Measurements from ENCODE around the gene TMTC2. TPM values are rescaled to one million over a fixed set of nuclear protein-coding genes. Genes with fewer than 3 reads are reported as not detected.

Gene TMTC2
- total and polyA plus RNA-seq, 2 experiments from 2014 or later, result 1.5 to 12.0 TPM

DNA sequence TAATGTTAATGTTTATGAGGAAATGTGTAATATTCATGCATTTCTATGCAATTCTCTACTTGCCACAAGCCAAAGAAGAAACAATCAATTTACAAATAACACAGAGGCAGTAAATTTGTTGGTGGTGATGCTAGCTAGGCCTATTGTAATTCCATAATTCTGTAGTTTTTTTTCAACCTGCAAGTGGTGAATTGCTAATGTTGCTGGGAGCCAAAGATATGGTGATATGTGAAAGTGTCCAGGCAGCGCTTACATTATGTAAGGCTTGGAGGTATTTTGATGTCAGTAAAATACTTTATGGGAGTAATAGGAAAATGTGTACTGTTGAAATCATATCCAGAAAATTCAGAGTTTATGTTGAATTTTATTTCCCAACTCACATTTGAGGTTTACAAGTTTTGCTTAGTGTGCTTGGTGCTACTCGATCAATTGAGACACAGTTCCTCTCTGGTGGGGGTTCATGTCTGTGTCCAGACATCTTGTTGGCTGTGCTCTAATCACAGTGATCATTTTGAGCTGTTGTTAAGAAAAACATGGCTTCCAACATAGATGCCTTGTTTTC, 23.2 kb downstream of the TMTC2 start:
- H3K79me2 ChIP-seq, result peaks cover 10% of the 10 kb centered on the region
- WGBS (ENCODE audit: low lambda C conversion rate, missing lambda C conversion rate), result 91% methylated on average over 2 of the region's 2 CpGs

DNA sequence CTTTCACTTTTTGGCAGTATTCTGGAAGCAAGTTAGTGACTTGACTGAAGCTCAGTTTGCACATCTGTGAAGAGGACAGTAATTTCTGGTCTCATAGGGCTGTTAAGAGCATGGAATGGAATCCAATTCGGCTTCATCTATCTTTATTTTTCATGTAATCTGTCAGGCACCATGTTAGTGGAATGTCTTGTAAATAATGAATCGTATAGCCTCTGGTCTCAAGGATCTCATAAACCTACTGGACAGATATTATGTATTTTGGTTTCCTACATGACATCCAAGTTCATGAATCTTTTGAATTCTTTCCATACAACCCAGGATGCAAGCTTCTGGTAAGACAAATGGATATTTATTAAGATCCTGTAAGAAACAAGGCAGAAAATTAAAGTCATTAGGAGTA, 24.0 kb downstream of the TMTC2 start:
- no peak overlapping the region for H3K4me3 ChIP-seq
- H4K20me1 ChIP-seq (ENCODE audit: insufficient read depth, poor library complexity, severe bottlenecking), result no peaks in the 10 kb centered on the region
- peaks cover 10% of the 10 kb centered on the region for H3K79me2 ChIP-seq
- H3K9me2 ChIP-seq (replicated peaks; ENCODE audit: insufficient read depth), result no peaks in the 10 kb centered on the region
- H2AFZ ChIP-seq, result no peak overlapping the region
- H3K27me3 ChIP-seq, result no peaks in the 10 kb centered on the region
- peaks cover 14% of the 10 kb centered on the region for H3K4me1 ChIP-seq (ENCODE audit: insufficient read depth)
- 82% methylated on average over 2 of the region's 2 CpGs for WGBS (ENCODE audit: low lambda C conversion rate, missing lambda C conversion rate)
- H3K9me3 ChIP-seq (ENCODE audit: low read depth), result no peaks in the 10 kb centered on the region
- no peak overlapping the region for H3K27ac ChIP-seq
- DNase-seq (ENCODE audit: low spot score), result no peak
- no peak overlapping the region for H3K4me2 ChIP-seq
- no peaks in the 10 kb centered on the region for H3K36me3 ChIP-seq (replicated peaks; ENCODE audit: insufficient read depth, low read depth)
- TF ChIP-seq, protein P1, sequence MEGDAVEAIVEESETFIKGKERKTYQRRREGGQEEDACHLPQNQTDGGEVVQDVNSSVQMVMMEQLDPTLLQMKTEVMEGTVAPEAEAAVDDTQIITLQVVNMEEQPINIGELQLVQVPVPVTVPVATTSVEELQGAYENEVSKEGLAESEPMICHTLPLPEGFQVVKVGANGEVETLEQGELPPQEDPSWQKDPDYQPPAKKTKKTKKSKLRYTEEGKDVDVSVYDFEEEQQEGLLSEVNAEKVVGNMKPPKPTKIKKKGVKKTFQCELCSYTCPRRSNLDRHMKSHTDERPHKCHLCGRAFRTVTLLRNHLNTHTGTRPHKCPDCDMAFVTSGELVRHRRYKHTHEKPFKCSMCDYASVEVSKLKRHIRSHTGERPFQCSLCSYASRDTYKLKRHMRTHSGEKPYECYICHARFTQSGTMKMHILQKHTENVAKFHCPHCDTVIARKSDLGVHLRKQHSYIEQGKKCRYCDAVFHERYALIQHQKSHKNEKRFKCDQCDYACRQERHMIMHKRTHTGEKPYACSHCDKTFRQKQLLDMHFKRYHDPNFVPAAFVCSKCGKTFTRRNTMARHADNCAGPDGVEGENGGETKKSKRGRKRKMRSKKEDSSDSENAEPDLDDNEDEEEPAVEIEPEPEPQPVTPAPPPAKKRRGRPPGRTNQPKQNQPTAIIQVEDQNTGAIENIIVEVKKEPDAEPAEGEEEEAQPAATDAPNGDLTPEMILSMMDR (IDR thresholded peaks at IDR 0.05; ENCODE audit: poor library complexity), result no peak
- TF ChIP-seq EZH2phosphoT487 (IDR thresholded peaks at IDR 0.05; ENCODE audit: low read depth, severe bottlenecking, unreplicated experiment) (no peak), EZH2 (IDR thresholded peaks at IDR 0.05; ENCODE audit: borderline replicate concordance) (no peak)

More for the DNA sequence above, 23.2 kb downstream of the TMTC2 start:
- H3K4me3 ChIP-seq, result no peak overlapping the region
- peaks cover 14% of the 10 kb centered on the region for H3K4me1 ChIP-seq (ENCODE audit: insufficient read depth)
- no peak overlapping the region for H3K4me2 ChIP-seq
- H3K9me3 ChIP-seq (ENCODE audit: low read depth), result no peaks in the 10 kb centered on the region
- H3K27me3 ChIP-seq, result no peaks in the 10 kb centered on the region
- no peaks in the 10 kb centered on the region for H4K20me1 ChIP-seq (ENCODE audit: insufficient read depth, poor library complexity, severe bottlenecking)
- H2AFZ ChIP-seq, result no peak overlapping the region
- DNase-seq (ENCODE audit: low spot score), result no peak
- H3K9me2 ChIP-seq (replicated peaks; ENCODE audit: insufficient read depth), result no peaks in the 10 kb centered on the region
- TF ChIP-seq EZH2phosphoT487 (IDR thresholded peaks at IDR 0.05; ENCODE audit: low read depth, severe bottlenecking, unreplicated experiment) (no peak), EZH2 (IDR thresholded peaks at IDR 0.05; ENCODE audit: borderline replicate concordance) (no peak)
- TF ChIP-seq, protein P1 (IDR thresholded peaks at IDR 0.05; ENCODE audit: poor library complexity), result no peak
- H3K36me3 ChIP-seq (replicated peaks; ENCODE audit: insufficient read depth, low read depth), result no peaks in the 10 kb centered on the region
- H3K27ac ChIP-seq, result no peak overlapping the region

DNA sequence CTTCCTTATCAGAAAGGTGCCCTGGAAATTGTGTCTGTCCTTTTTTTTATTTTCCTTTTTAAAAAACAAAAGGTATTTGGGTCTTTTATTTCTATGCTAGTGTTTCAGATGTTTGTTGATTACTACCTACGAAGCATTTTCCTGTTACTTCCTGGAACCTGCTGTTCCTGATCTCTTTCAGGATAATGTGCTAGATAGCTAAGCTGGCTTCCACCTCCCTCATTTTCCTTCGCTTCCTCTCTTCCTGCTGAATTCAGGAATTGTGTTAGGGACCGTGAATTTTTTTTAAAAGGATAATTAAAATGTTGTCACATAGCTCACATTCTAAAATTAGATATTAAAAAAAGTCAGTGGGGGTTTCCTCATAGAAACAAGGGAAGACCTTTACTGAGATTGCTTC, 27.7 kb downstream of the TMTC2 start:
- WGBS (ENCODE audit: low lambda C conversion rate, missing lambda C conversion rate), result 95% methylated on average over 3 of the region's 3 CpGs
- Histone ChIP-seq H3K36me3 (replicated peaks; ENCODE audit: insufficient read depth, low read depth) (no peaks in the 10 kb centered on the region), H2AFZ (no peak overlapping the region), H3K27ac (no peak overlapping the region), H4K20me1 (ENCODE audit: insufficient read depth, poor library complexity, severe bottlenecking) (no peaks in the 10 kb centered on the region), H3K4me1 (ENCODE audit: insufficient read depth) (no peaks in the 10 kb centered on the region), H3K27me3 (no peaks in the 10 kb centered on the region), H3K4me2 (no peak overlapping the region), H3K4me3 (no peak overlapping the region), H3K79me2 (peaks cover 4% of the 10 kb centered on the region), H3K9me3 (ENCODE audit: low read depth) (no peaks in the 10 kb centered on the region), H3K9me2 (replicated peaks; ENCODE audit: insufficient read depth) (no peaks in the 10 kb centered on the region)
- no peak for TF ChIP-seq EZH2phosphoT487 (IDR thresholded peaks at IDR 0.05; ENCODE audit: low read depth, severe bottlenecking, unreplicated experiment)
- TF ChIP-seq, protein P1 (IDR thresholded peaks at IDR 0.05; ENCODE audit: poor library complexity), result no peak
- no peak for TF ChIP-seq EZH2 (IDR thresholded peaks at IDR 0.05; ENCODE audit: borderline replicate concordance)
- no peak for DNase-seq (ENCODE audit: low spot score)

All from hepatocyte (in vitro differentiated cells).